ENCODE results near the gene SAE1. TPM values are rescaled to one million over a fixed set of nuclear protein-coding genes. Genes with fewer than 3 reads are reported as not detected.

SAE1 gene
- total and polyA plus RNA-seq, 10 of the 15 experiments (the other 5 are each of a cell fraction or from before 2014, with no cell fraction given) = 62.0 to 246 (median 148) TPM

DNA sequence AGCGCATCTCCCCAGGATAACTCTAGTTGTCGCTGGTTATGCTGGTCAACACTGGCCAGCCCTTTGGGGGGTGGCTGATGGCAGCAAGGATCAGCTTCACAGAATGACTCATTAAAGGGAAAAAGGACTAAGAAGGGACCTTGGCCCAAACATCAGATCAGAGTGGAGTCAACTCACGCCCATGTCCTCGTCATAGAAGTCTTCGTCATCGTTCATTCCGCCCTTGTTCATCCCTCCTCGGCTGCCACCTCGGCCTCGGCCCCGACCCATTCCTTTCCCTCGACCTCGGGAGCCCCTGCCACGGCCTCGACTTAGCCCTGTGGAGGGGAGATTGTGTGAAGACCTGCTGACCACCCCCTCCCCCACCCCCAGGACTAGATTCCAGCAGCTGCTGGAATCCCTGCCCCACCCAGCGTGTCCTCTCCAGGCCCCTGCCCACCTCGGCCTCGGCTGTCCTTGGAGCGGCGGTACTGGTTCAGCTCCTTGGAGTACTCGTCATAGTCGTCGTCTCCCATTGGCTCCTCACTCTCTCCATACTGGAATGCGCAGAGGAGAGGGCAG is 45.7 kb upstream of the SAE1 start:
- WGBS (ENCODE audit: insufficient coverage, insufficient replicate concordance, low lambda C conversion rate, missing lambda C conversion rate) = 96% methylated on average over 24 of the region's 24 CpGs
- Histone ChIP-seq H3K27ac (ENCODE audit: control insufficient read depth, insufficient read depth) (no peak overlapping the region), H3K79me2 (ENCODE audit: control insufficient read depth, insufficient read depth, low read length) (no peaks in the 10 kb centered on the region), H3K36me3 (ENCODE audit: control insufficient read depth in 2 of 2, insufficient read depth in 2 of 2, low read length in 1 of 2) (peaks cover 43 to 46% of the 10 kb centered on the region in 2 experiments), H4K20me1 (ENCODE audit: control insufficient read depth, insufficient read depth) (no peaks in the 10 kb centered on the region), H3K9me3 (replicated peaks; ENCODE audit: control insufficient read depth, insufficient read depth, low read length) (no peaks in the 10 kb centered on the region), H3K9ac (ENCODE audit: control insufficient read depth, insufficient read depth, low read length) (no peak overlapping the region), H2AFZ (ENCODE audit: control insufficient read depth, low read depth, low read length) (no peak overlapping the region), H3K27me3 (replicated peaks in 1 of 2; ENCODE audit: control insufficient read depth in 2 of 2, insufficient read depth in 2 of 2, low read length in 1 of 2) (no peaks in the 10 kb centered on the region), H3K4me1 (ENCODE audit: control insufficient read depth, insufficient read depth, low read length) (no peaks in the 10 kb centered on the region), H3K4me3 (no peak overlapping the region), H3K4me2 (ENCODE audit: control insufficient read depth, insufficient read depth) (no peak overlapping the region)
- BruUV-seq (replicated peaks) = no TSS peak
- RAD21 ChIA-PET (ENCODE audit: unreplicated experiment) = no interaction called here
- intact Hi-C loops (cut with micrococcal nuclease; ENCODE audit: unreplicated experiment) = no loop called here
- POLR2A ChIA-PET = no interaction called here
- CTCF ChIA-PET = no interaction called here
- SMC1A ChIA-PET (ENCODE audit: uncharacterized antibody, unreplicated experiment) = interaction anchor here (0.6 to 0.8 kb wide), 2 partner anchors 36 to 39 kb away, joined by 3 to 4 read pairs; no protein-coding TSS in a partner anchor
- no peak for TF ChIP-seq ZBED1 (IDR thresholded peaks at IDR 0.05; ENCODE audit: borderline replicate concordance)
- no peak for TF ChIP-seq ZNF24 (IDR thresholded peaks at IDR 0.05)
- TF ChIP-seq IKZF2 (IDR thresholded peaks at IDR 0.05) = no peak
- TF ChIP-seq EGR1 (IDR thresholded peaks at IDR 0.05; ENCODE audit: borderline replicate concordance in 1 of 2, low read depth in 2 of 2, low read length in 2 of 2) = no peak
- ATAC-seq (no peak), DNase-seq (ENCODE audit: low read depth, low spot score) (no peak), FAIRE-seq (no peak)
- in situ Hi-C loops (cut with MboI) = no loop called here

DNA sequence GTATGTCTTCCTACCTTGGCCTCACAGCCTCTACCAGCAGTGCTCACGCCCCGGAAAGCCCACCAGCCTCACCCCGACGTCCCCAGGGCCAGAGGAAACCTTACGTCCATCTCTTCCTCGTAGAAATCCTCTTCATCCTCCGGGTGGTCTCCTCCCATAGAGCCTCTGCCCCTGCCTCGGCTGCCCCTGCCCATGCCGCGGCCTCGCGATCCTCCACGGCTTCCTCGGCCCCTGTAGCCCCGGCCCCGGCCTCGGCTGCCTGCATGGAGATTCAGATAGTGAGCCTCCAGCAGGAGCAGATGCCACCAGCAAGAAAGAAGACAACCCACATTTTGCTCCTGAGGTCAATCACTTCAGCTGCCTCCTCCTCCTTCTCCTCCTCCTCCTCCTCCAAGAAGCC is 44.4 kb upstream of the SAE1 start:
- RAD21 ChIA-PET (ENCODE audit: unreplicated experiment) = no interaction called here
- TF ChIP-seq, protein P1, sequence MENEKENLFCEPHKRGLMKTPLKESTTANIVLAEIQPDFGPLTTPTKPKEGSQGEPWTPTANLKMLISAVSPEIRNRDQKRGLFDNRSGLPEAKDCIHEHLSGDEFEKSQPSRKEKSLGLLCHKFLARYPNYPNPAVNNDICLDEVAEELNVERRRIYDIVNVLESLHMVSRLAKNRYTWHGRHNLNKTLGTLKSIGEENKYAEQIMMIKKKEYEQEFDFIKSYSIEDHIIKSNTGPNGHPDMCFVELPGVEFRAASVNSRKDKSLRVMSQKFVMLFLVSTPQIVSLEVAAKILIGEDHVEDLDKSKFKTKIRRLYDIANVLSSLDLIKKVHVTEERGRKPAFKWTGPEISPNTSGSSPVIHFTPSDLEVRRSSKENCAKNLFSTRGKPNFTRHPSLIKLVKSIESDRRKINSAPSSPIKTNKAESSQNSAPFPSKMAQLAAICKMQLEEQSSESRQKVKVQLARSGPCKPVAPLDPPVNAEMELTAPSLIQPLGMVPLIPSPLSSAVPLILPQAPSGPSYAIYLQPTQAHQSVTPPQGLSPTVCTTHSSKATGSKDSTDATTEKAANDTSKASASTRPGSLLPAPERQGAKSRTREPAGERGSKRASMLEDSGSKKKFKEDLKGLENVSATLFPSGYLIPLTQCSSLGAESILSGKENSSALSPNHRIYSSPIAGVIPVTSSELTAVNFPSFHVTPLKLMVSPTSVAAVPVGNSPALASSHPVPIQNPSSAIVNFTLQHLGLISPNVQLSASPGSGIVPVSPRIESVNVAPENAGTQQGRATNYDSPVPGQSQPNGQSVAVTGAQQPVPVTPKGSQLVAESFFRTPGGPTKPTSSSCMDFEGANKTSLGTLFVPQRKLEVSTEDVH (IDR thresholded peaks at IDR 0.05; ENCODE audit: low read depth, partially characterized antibody) = no peak
- no peak for TF ChIP-seq YY1 (IDR thresholded peaks at IDR 0.05; ENCODE audit: low read depth, low read length)
- no peak for TF ChIP-seq BCL11A (IDR thresholded peaks at IDR 0.05; ENCODE audit: low read depth, low read length)
- no peak for TF ChIP-seq BACH1 (IDR thresholded peaks at IDR 0.05; ENCODE audit: borderline replicate concordance)
- no peak for TF ChIP-seq TAF1 (IDR thresholded peaks at IDR 0.05; ENCODE audit: borderline replicate concordance, low read depth, low read length)
- no peak for TF ChIP-seq MTA2 (IDR thresholded peaks at IDR 0.05; ENCODE audit: low read depth)
- no peak for TF ChIP-seq TARDBP (IDR thresholded peaks at IDR 0.05; ENCODE audit: borderline replicate concordance)
- TF ChIP-seq NR2F1 (conservative IDR thresholded peaks at IDR 0.05) = no peak
- TF ChIP-seq, protein P2, sequence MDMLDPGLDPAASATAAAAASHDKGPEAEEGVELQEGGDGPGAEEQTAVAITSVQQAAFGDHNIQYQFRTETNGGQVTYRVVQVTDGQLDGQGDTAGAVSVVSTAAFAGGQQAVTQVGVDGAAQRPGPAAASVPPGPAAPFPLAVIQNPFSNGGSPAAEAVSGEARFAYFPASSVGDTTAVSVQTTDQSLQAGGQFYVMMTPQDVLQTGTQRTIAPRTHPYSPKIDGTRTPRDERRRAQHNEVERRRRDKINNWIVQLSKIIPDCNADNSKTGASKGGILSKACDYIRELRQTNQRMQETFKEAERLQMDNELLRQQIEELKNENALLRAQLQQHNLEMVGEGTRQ (IDR thresholded peaks at IDR 0.05; ENCODE audit: borderline replicate concordance, low read depth, low read length) = no peak
- TF ChIP-seq ZNF274 (IDR thresholded peaks at IDR 0.05; ENCODE audit: insufficient read depth, insufficient read length) = no peak
- TF ChIP-seq BHLHE40 (IDR thresholded peaks at IDR 0.05; ENCODE audit: borderline replicate concordance in 1 of 2, low read depth in 2 of 2, low read length in 1 of 2) = no peak
- TF ChIP-seq POU2F2 (IDR thresholded peaks at IDR 0.05; ENCODE audit: borderline replicate concordance, low read depth, low read length) = no peak

More for the DNA sequence above, 44.4 kb upstream of the SAE1 start:
- no peak for DNase-seq (ENCODE audit: low read depth, low spot score)
- FAIRE-seq = no peak
- Histone ChIP-seq H3K4me1 (ENCODE audit: control insufficient read depth, insufficient read depth, low read length) (no peaks in the 10 kb centered on the region), H3K79me2 (ENCODE audit: control insufficient read depth, insufficient read depth, low read length) (no peaks in the 10 kb centered on the region), H3K9me3 (replicated peaks; ENCODE audit: control insufficient read depth, insufficient read depth, low read length) (no peaks in the 10 kb centered on the region), H3K36me3 (ENCODE audit: control insufficient read depth in 2 of 2, insufficient read depth in 2 of 2, low read length in 1 of 2) (peaks cover 43 to 50% of the 10 kb centered on the region in 2 experiments), H2AFZ (ENCODE audit: control insufficient read depth, low read depth, low read length) (no peak overlapping the region), H4K20me1 (ENCODE audit: control insufficient read depth, insufficient read depth) (no peaks in the 10 kb centered on the region), H3K9ac (ENCODE audit: control insufficient read depth, insufficient read depth, low read length) (no peak overlapping the region), H3K4me2 (ENCODE audit: control insufficient read depth, insufficient read depth) (no peak overlapping the region), H3K27me3 (replicated peaks in 1 of 2; ENCODE audit: control insufficient read depth in 2 of 2, insufficient read depth in 2 of 2, low read length in 1 of 2) (no peaks in the 10 kb centered on the region), H3K27ac (ENCODE audit: control insufficient read depth, insufficient read depth) (no peak overlapping the region), H3K4me3 (no peak overlapping the region)
- ChIA-PET CTCF (no interaction called here), POLR2A (no interaction called here), SMC1A (ENCODE audit: uncharacterized antibody, unreplicated experiment) (no interaction called here)
- no TSS peak for BruUV-seq (replicated peaks)
- intact Hi-C loops (cut with micrococcal nuclease; ENCODE audit: unreplicated experiment) (no loop called here), in situ Hi-C loops (cut with MboI) (no loop called here)
- ATAC-seq = no peak
- WGBS (ENCODE audit: insufficient coverage, insufficient replicate concordance, low lambda C conversion rate, missing lambda C conversion rate) = 90% methylated on average over 15 of the region's 17 CpGs

All from GM12878 (cell line).